ENCODE data around the gene CRYL1.

DNA sequence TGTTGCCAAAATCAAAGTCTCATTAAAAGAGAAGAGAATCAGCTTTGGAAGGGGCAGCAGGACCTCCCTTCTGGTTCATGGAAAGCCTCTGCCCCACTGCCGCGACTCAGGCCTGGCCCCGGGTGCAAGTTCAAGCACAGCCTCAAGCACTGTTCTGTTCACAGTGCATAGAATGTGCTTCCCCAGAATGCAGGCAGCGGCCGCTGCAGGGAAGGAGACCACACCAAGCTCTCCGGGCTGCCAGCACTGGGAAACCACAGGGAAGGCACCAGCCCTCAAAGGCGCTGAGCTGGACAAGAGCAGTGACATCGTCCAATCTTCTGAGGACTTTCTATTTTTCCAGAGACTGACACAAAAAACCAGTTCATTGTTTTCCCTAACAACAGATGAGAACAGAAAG is 55.5 kb downstream of the CRYL1 start:
- TF ChIP-seq SP1 (IDR thresholded peaks at IDR 0.05; ENCODE audit: low read depth) (no peak), RAD21 (IDR thresholded peaks at IDR 0.05; ENCODE audit: low read depth) (no peak), POLR2AphosphoS5 (IDR thresholded peaks at IDR 0.05; ENCODE audit: low read depth, low read length) (no peak), EZH2 (IDR thresholded peaks at IDR 0.05) (no peak), CEBPB (IDR thresholded peaks at IDR 0.05; ENCODE audit: low read depth) (no peak), SRF (IDR thresholded peaks at IDR 0.05; ENCODE audit: low read depth) (no peak), YY1 (IDR thresholded peaks at IDR 0.05; ENCODE audit: extremely low read depth, insufficient replicate concordance, low read depth, low read length) (no peak), SIN3A (IDR thresholded peaks at IDR 0.05; ENCODE audit: low read depth) (no peak), ZFX (IDR thresholded peaks at IDR 0.05) (no peak), POLR2A (IDR thresholded peaks at IDR 0.05; ENCODE audit: borderline replicate concordance, extremely low read depth, insufficient read depth, insufficient read length) (no peak), CBX3 (IDR thresholded peaks at IDR 0.05; ENCODE audit: low read depth) (no peak)
- TF ChIP-seq, protein P1, sequence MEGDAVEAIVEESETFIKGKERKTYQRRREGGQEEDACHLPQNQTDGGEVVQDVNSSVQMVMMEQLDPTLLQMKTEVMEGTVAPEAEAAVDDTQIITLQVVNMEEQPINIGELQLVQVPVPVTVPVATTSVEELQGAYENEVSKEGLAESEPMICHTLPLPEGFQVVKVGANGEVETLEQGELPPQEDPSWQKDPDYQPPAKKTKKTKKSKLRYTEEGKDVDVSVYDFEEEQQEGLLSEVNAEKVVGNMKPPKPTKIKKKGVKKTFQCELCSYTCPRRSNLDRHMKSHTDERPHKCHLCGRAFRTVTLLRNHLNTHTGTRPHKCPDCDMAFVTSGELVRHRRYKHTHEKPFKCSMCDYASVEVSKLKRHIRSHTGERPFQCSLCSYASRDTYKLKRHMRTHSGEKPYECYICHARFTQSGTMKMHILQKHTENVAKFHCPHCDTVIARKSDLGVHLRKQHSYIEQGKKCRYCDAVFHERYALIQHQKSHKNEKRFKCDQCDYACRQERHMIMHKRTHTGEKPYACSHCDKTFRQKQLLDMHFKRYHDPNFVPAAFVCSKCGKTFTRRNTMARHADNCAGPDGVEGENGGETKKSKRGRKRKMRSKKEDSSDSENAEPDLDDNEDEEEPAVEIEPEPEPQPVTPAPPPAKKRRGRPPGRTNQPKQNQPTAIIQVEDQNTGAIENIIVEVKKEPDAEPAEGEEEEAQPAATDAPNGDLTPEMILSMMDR (IDR thresholded peaks at IDR 0.05 in 2 of 3, conservative IDR thresholded peaks at IDR 0.05 in 1 of 3; ENCODE audit: borderline replicate concordance in 1 of 3, insufficient read depth in 1 of 3, low read depth in 2 of 3, low read length in 2 of 3) = no peak
- TF ChIP-seq, protein P2, sequence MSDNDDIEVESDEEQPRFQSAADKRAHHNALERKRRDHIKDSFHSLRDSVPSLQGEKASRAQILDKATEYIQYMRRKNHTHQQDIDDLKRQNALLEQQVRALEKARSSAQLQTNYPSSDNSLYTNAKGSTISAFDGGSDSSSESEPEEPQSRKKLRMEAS (IDR thresholded peaks at IDR 0.05) = no peak

Data from HCT116 (cell line).